OCI-LY1 (cell line): ENCODE results near the gene DUSP12.
A peak's percentile ranks its signal among the peaks of the same experiment; 100 is the strongest.

Experiments used
- H2AFZ ChIP-seq: fragments of 200-600 bp; sonication (generic), shearing (Covaris generic); 2 replicates; pipeline ENCODE4 v1.6.0; 2014; ENCODE audit warnings: antibody characterized with exemption, mild to moderate bottlenecking, low read length
- H3F3A ChIP-seq: fragments of 200-600 bp; sonication (generic), shearing (Covaris generic); 2 replicates; pipeline ENCODE4 v1.6.0; 2014; ENCODE audit warnings: mild to moderate bottlenecking, antibody characterized with exemption, low read length, moderate library complexity; ENCODE audit not compliant: insufficient read depth
- H3K27ac ChIP-seq: fragments of 200-600 bp; sonication (generic); 2 replicates; pipeline ENCODE4 v1.5.1; 2014; ENCODE audit warnings: low read length, mixed run types, mild to moderate bottlenecking, low read depth; ENCODE audit not compliant: poor library complexity, severe bottlenecking
- H3K27me3 ChIP-seq: fragments of 200-600 bp; sonication (generic); 2 replicates; pipeline ENCODE4 v1.6.0; 2014; ENCODE audit warnings: antibody characterized with exemption, mild to moderate bottlenecking, low read length, moderate library complexity; ENCODE audit not compliant: insufficient read depth
- H3K36me3 ChIP-seq: fragments of 200-600 bp; sonication (generic); 2 replicates; pipeline ENCODE4 v1.6.1; 2014; ENCODE audit warnings: mild to moderate bottlenecking, antibody characterized with exemption, low read length, moderate library complexity, mixed read lengths; ENCODE audit not compliant: insufficient read depth
- H3K4me1 ChIP-seq: fragments of 200-600 bp; sonication (generic); 2 replicates; pipeline ENCODE4 v1.5.1; 2014; ENCODE audit warnings: mild to moderate bottlenecking, low read length, moderate library complexity; ENCODE audit not compliant: insufficient read depth, severe bottlenecking
- H3K4me2 ChIP-seq: fragments of 200-600 bp; sonication (generic), shearing (Covaris generic); 2 replicates; pipeline ENCODE4 v1.6.1; 2014; ENCODE audit warnings: low read length
- H3K4me3 ChIP-seq: fragments of 200-600 bp; sonication (generic); 2 replicates; pipeline ENCODE4 v1.5.1; 2014; ENCODE audit warnings: low read length, low read depth, mild to moderate bottlenecking, mixed read lengths; ENCODE audit not compliant: poor library complexity, severe bottlenecking
- H3K79me2 ChIP-seq: fragments of 200-600 bp; shearing (Covaris generic); 2 replicates; pipeline ENCODE4 v1.6.1; 2016; ENCODE audit warnings: mixed run types, low read length, mixed read lengths; ENCODE audit not compliant: insufficient read depth
- H3K9ac ChIP-seq: fragments of 200-600 bp; sonication (generic), shearing (Covaris generic); 2 replicates; pipeline ENCODE4 v1.6.1; 2014; ENCODE audit warnings: mild to moderate bottlenecking, low read length, mixed read lengths
- H3K9me2 ChIP-seq: fragments of 200-600 bp; sonication (generic), shearing (Covaris generic); 2 replicates; pipeline ENCODE4 v1.6.1; 2014; ENCODE audit warnings: low read depth, mild to moderate bottlenecking, low read length, mixed read lengths
- H3K9me3 ChIP-seq: fragments of 200-600 bp; shearing (Covaris generic); 2 replicates; pipeline ENCODE4 v1.6.1; 2014; ENCODE audit warnings: low read length, mixed read lengths
- H4K20me1 ChIP-seq: fragments of 200-600 bp; sonication (generic), shearing (Covaris generic); 2 replicates; pipeline ENCODE4 v1.6.0; 2016; ENCODE audit warnings: mild to moderate bottlenecking, low read length; ENCODE audit not compliant: insufficient read depth
- CTCF ChIP-seq: fragments of 200-600 bp; sonication (generic), shearing (Covaris generic); IDR thresholded peaks from 2 replicates; pipeline ENCODE4 v1.5.1; 2017; ENCODE audit warnings: mild to moderate bottlenecking, antibody characterized with exemption, low read length, moderate library complexity, mixed read lengths
- EZH2 ChIP-seq: fragments of 200-600 bp; sonication (generic), shearing (Covaris generic); IDR thresholded peaks from 2 replicates; pipeline ENCODE4 v1.8.0; 2017; ENCODE audit warnings: borderline replicate concordance, mixed run types, mild to moderate bottlenecking, antibody characterized with exemption, low read length, moderate library complexity, mixed read lengths

Gene DUSP12

GRCh38 chr1:161781995-161782394, 32.4 kb downstream of the DUSP12 start:
- Histone ChIP-seq H3F3A (no peaks in the 10 kb centered on the region), H3K4me1 (peaks cover 26% of the 10 kb centered on the region), H4K20me1 (no peaks in the 10 kb centered on the region), H3K27me3 (no peaks in the 10 kb centered on the region), H2AFZ (no peak overlapping the region), H3K9ac (no peak overlapping the region), H3K9me2 (no peaks in the 10 kb centered on the region), H3K9me3 (no peaks in the 10 kb centered on the region), H3K36me3 (peaks cover 16% of the 10 kb centered on the region; the same call in 1 of the 2 replicates), H3K79me2 (no peaks in the 10 kb centered on the region), H3K4me2 (no peak overlapping the region), H3K27ac (no peak overlapping the region), H3K4me3 (no peak overlapping the region)
- no peak for TF ChIP-seq EZH2

- Histone ChIP-seq H2AFZ (no peak overlapping the region), H3K9me3 (no peaks in the 10 kb centered on the region), H3K9me2 (no peaks in the 10 kb centered on the region), H4K20me1 (no peaks in the 10 kb centered on the region), H3K4me1 (peaks cover 17% of the 10 kb centered on the region), H3K4me3 (no peak overlapping the region), H3K79me2 (no peaks in the 10 kb centered on the region), H3K27me3 (no peaks in the 10 kb centered on the region), H3K27ac (no peak overlapping the region), H3K4me2 (no peak overlapping the region), H3F3A (no peaks in the 10 kb centered on the region), H3K36me3 (peaks cover 18% of the 10 kb centered on the region; the same call in 1 of the 2 replicates), H3K9ac (no peak overlapping the region)
- TF ChIP-seq CTCF (no peak), EZH2 (no peak)
These were observed 33.3 kb downstream of the DUSP12 start for GRCh38 chr1:161782886-161783285.

GRCh38 chr1:161784968-161785367, 35.4 kb downstream of the DUSP12 start:
- no peaks in the 10 kb centered on the region for H4K20me1 ChIP-seq
- no peak overlapping the region for H3K9ac ChIP-seq
- H2AFZ ChIP-seq, result no peak overlapping the region
- no peak overlapping the region for H3K4me3 ChIP-seq
- H3K4me2 ChIP-seq, result no peak overlapping the region
- H3K79me2 ChIP-seq, result no peaks in the 10 kb centered on the region
- H3K27me3 ChIP-seq, result no peaks in the 10 kb centered on the region
- H3K4me1 ChIP-seq, result no peaks in the 10 kb centered on the region
- H3F3A ChIP-seq, result no peaks in the 10 kb centered on the region
- TF ChIP-seq CTCF (no peak), EZH2 (no peak)
- no peaks in the 10 kb centered on the region for H3K9me3 ChIP-seq
- no peak overlapping the region for H3K27ac ChIP-seq
- H3K9me2 ChIP-seq, result no peaks in the 10 kb centered on the region
- peaks cover 21% of the 10 kb centered on the region; the same call in 1 of the 2 replicates for H3K36me3 ChIP-seq

GRCh38 chr1:161787355-161787754, 37.8 kb downstream of the DUSP12 start:
- no peak for TF ChIP-seq EZH2
- TF ChIP-seq CTCF, result peak; percentile 31; the same call in 1 of the 2 replicates
- H4K20me1 ChIP-seq, result no peaks in the 10 kb centered on the region
- no peak overlapping the region for H2AFZ ChIP-seq
- no peaks in the 10 kb centered on the region for H3K4me1 ChIP-seq
- H3F3A ChIP-seq, result no peaks in the 10 kb centered on the region
- H3K79me2 ChIP-seq, result no peaks in the 10 kb centered on the region
- no peaks in the 10 kb centered on the region for H3K9me2 ChIP-seq
- no peaks in the 10 kb centered on the region for H3K9me3 ChIP-seq
- no peak overlapping the region for H3K27ac ChIP-seq
- H3K9ac ChIP-seq, result no peak overlapping the region
- H3K36me3 ChIP-seq, result peaks cover 31% of the 10 kb centered on the region; the same call in 1 of the 2 replicates
- H3K27me3 ChIP-seq, result no peaks in the 10 kb centered on the region
- no peak overlapping the region for H3K4me3 ChIP-seq
- no peak overlapping the region for H3K4me2 ChIP-seq
